Transverse colon (tissue), 4 donors: ENCODE results near the gene MEIS2.

Experiments
- EP300 ChIP-seq: sonication (generic); formaldehyde crosslinking; IDR thresholded peaks from one replicate; pipeline ENCODE4 v1.6.1; 2017; ENCODE audit warnings: antibody characterized with exemption, low read depth
- POLR2A ChIP-seq: fragments of 450-650 bp; IDR thresholded peaks from one replicate; pipeline ENCODE4 v1.6.1; 2016; ENCODE audit warnings: antibody characterized with exemption, mild to moderate bottlenecking, moderate library complexity
- POLR2AphosphoS5 ChIP-seq, 3 donors: sonication (generic); formaldehyde crosslinking; IDR thresholded peaks; one replicate each; pipeline ENCODE4 v1.6.1; 2016; ENCODE audit warnings: antibody characterized with exemption in 3 of 3
- TF ChIP-seq, protein P1 (sequence below), 5 experiments: fragments of 200-600 bp in 3 of 5; fragments of 450-650 bp in 2 of 5; sonication (generic) in 3 of 5; IDR thresholded peaks; 1 replicate in 2 of 5; 2 replicates in 3 of 5; pipeline ENCODE4 v1.5.1; 2016 to 2017; ENCODE audit warnings: antibody characterized with exemption in 5 of 5, inconsistent platforms in 3 of 5, mild to moderate bottlenecking in 2 of 5, moderate library complexity in 1 of 5

DNA sequence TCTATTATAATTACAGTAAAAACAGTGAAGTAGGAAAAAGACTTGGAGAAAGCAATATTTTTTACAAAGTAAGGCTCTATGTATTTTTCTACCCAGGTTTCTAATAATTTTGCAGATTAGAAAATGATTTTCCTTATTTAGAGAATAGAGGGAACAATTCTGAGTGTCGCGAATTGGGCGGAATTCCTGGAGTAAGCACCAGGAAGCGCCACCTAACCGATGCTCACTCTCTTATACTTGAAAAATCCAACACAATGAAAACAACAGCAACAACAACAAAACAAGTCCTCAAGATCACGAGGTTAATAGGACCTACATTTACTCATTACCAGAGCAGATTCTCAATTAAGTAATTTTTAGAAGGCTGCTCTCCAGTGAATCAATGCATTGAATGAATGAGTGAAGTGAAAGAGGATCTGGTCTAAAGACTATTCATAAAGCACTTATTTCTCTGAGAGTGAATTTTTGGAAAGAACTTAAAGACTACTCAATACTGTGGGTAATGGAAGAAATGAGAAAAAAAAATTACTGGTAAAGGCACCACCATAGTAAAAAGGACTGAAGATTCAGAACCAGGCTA, 158.0 kb downstream of the MEIS2 start:
- no peak for TF ChIP-seq POLR2A
- TF ChIP-seq, protein P1, sequence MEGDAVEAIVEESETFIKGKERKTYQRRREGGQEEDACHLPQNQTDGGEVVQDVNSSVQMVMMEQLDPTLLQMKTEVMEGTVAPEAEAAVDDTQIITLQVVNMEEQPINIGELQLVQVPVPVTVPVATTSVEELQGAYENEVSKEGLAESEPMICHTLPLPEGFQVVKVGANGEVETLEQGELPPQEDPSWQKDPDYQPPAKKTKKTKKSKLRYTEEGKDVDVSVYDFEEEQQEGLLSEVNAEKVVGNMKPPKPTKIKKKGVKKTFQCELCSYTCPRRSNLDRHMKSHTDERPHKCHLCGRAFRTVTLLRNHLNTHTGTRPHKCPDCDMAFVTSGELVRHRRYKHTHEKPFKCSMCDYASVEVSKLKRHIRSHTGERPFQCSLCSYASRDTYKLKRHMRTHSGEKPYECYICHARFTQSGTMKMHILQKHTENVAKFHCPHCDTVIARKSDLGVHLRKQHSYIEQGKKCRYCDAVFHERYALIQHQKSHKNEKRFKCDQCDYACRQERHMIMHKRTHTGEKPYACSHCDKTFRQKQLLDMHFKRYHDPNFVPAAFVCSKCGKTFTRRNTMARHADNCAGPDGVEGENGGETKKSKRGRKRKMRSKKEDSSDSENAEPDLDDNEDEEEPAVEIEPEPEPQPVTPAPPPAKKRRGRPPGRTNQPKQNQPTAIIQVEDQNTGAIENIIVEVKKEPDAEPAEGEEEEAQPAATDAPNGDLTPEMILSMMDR (IDR thresholded peaks at IDR 0.05) = no peak
- TF ChIP-seq EP300 = no peak
- no peak for TF ChIP-seq POLR2AphosphoS5 (IDR thresholded peaks at IDR 0.05)
